Pancreas (tissue), 10 donors: ENCODE measurements around the gene TK2. TPM values are rescaled to one million over a fixed set of nuclear protein-coding genes. Genes with fewer than 3 reads are reported as not detected.

Experiments
- ATAC-seq, 4 donors: fragments of 200-7000 bp; cut with Tn5 transposase; one replicate each; pipeline versions ENCODE4 v1.8.0 to v1.9.1; 2020; ENCODE audit warnings: mild to moderate bottlenecking in 4 of 4, moderate library complexity in 4 of 4
- DNase-seq, 6 donors: peaks; one replicate each; pipeline ENCODE4 v3.0.0-alpha.2; 2020
- FAIRE-seq: peaks from 2 replicates; lab custom pipeline; 2012; peaks lifted over from hg19 to GRCh38; lab: Jason Lieb, UNC
- H3K27ac ChIP-seq, 4 donors: fragments of 200-600 bp; sonication (generic); 1 replicate in 3 of 4; 2 replicates in 1 of 4; pipeline versions ENCODE4 v1.5.0 to v1.8.0; 2020
- H3K27me3 ChIP-seq, 4 donors: fragments of 200-600 bp; one replicate each; pipeline ENCODE4 v1.8.0; 2021
- H3K36me3 ChIP-seq, 3 donors: fragments of 200-600 bp; sonication (generic) in 1 of 3; one replicate each; pipeline versions ENCODE4 v1.5.0 to v1.8.0; 2020 to 2021
- H3K4me1 ChIP-seq, 3 donors: fragments of 200-600 bp; one replicate each; pipeline ENCODE4 v1.8.0; 2021
- H3K4me3 ChIP-seq, 4 donors: fragments of 200-600 bp; sonication (generic) in 2 of 4; one replicate each; pipeline versions ENCODE4 v1.5.0 to v1.8.0; 2020 to 2021
- H3K9me3 ChIP-seq, 4 donors: fragments of 200-600 bp; one replicate each; pipeline ENCODE4 v1.8.0; 2021
- CTCF ChIP-seq, 4 donors: fragments of 200-600 bp; sonication (generic) in 3 of 4; IDR thresholded peaks; one replicate each; pipeline versions ENCODE4 v1.5.0 to v1.8.0; 2021; ENCODE audit warnings: antibody characterized with exemption in 4 of 4
- WGBS, 2 donors: extraction: QIAGEN DNeasy Blood & Tissue Kit; methylation state at CpG; one replicate each; pipeline ENCODE4 v1.1.7; 2013; 5-methylcytosine and 5-hydroxymethylcytosine counted together
- intact Hi-C, 3 donors: fragments of 100-400 bp; cut with DNase I; formaldehyde crosslinking; loops; one replicate each; pipeline versions ENCODE4 v1.11.1 to v1.14.2; 2022
- polyA plus RNA-seq, 2 donors: library from polyadenylated mRNA; stranded (reverse); fragments of 200-250 nt; gene quantifications; one replicate each; pipeline ENCODE4 v1.2.3, GENCODE V29; 2013
- total RNA-seq, 6 donors: library from RNA; stranded (reverse); fragmentation: NEBNext Ultra II Directional in 4 of 6; extraction: Animal tissue kit (Norgen Biotek cat#: 25700) in 4 of 6; gene quantifications; one replicate each; pipeline versions ENCODE4 v1.2.1 to v1.2.4, GENCODE V29; 2021 to 2023
- donor health status: healthy with polysubstance abuse.
- donor health status: DM: no; HTN: no; CAD: no; lungs with moderate emphysema.
- donor health status: DM: no; HTN: no; CAD: no.
- donor health status: control.
- donor health status: control.
- donor health status: Bipolar disorder and iron deficiency.
- donor health status: DM: yes; HTN: yes; CAD: no.
- donor health status: DM: no; HTN: no; CAD: no.
- donor health status: DM: no; HTN: no; CAD: no.
- donor health status: DM: yes; HTN: yes; CAD: no.

TK2 gene
- total and polyA plus RNA-seq, 8 donors, result 13.9 to 22.9 (median 20.5) TPM

- DNase-seq (peak in 2 of 6 donors; percentile 7 to 20), ATAC-seq (no peak), FAIRE-seq (no peak)
- TF ChIP-seq CTCF (IDR thresholded peaks at IDR 0.05), result no peak
- Histone ChIP-seq H3K36me3 (no peaks in the 10 kb centered on the region), H3K4me1 (no peaks in the 10 kb centered on the region), H3K27me3 (no peaks in the 10 kb centered on the region), H3K9me3 (no peaks in the 10 kb centered on the region), H3K4me3 (no peak overlapping the region), H3K27ac (no peak overlapping the region)
- 90 to 94% methylated on average over 5 of the region's 5 CpGs for WGBS, 2 donors
- intact Hi-C loops, result no loop called here
These were observed 60.1 kb downstream of the TK2 start for GRCh38 chr16:66489818-66490217.

GRCh38 chr16:66489385-66489784, 60.5 kb downstream of the TK2 start:
- WGBS, 2 donors, result 75 to 79% methylated on average over 2 of the region's 2 CpGs
- no peaks in the 10 kb centered on the region for H3K27me3 ChIP-seq
- DNase-seq (peak in 1 of 6 donors; percentile 4), ATAC-seq (no peak), FAIRE-seq (no peak)
- no peak overlapping the region for H3K27ac ChIP-seq
- H3K4me1 ChIP-seq, result no peaks in the 10 kb centered on the region
- intact Hi-C loops, result no loop called here
- H3K9me3 ChIP-seq, result no peaks in the 10 kb centered on the region
- H3K36me3 ChIP-seq, result no peaks in the 10 kb centered on the region
- TF ChIP-seq CTCF (IDR thresholded peaks at IDR 0.05), result no peak
- no peak overlapping the region for H3K4me3 ChIP-seq

GRCh38 chr16:66488505-66488904, 61.4 kb downstream of the TK2 start:
- Histone ChIP-seq H3K4me1 (no peaks in the 10 kb centered on the region), H3K27ac (no peak overlapping the region), H3K4me3 (no peak overlapping the region), H3K9me3 (no peaks in the 10 kb centered on the region), H3K36me3 (no peaks in the 10 kb centered on the region), H3K27me3 (no peaks in the 10 kb centered on the region)
- DNase-seq (no peak), ATAC-seq (no peak), FAIRE-seq (no peak)
- 98 to 100% methylated on average over 1 of the region's 1 CpG for WGBS, 2 donors
- no peak for TF ChIP-seq CTCF (IDR thresholded peaks at IDR 0.05)
- intact Hi-C loops, result no loop called here

GRCh38 chr16:66487580-66488275, 62.2 kb downstream of the TK2 start:
- FAIRE-seq (no peak), DNase-seq (no peak), ATAC-seq (no peak)
- no peaks in the 10 kb centered on the region for H3K9me3 ChIP-seq
- no peak for TF ChIP-seq CTCF (IDR thresholded peaks at IDR 0.05)
- H3K27ac ChIP-seq, result no peak overlapping the region
- intact Hi-C loops, result no loop called here
- H3K27me3 ChIP-seq, result no peaks in the 10 kb centered on the region
- H3K4me3 ChIP-seq, result no peak overlapping the region
- no peaks in the 10 kb centered on the region for H3K4me1 ChIP-seq
- no peaks in the 10 kb centered on the region for H3K36me3 ChIP-seq
- WGBS, 2 donors, result 69 to 76% methylated on average over 5 of the region's 5 CpGs
